ENCODE results near the gene OR4D6. TPM values are rescaled to one million over a fixed set of nuclear protein-coding genes. Genes with fewer than 3 reads are reported as not detected.

Gene OR4D6
- total RNA-seq, 1 experiment from 2014 or later = not detected

DNA sequence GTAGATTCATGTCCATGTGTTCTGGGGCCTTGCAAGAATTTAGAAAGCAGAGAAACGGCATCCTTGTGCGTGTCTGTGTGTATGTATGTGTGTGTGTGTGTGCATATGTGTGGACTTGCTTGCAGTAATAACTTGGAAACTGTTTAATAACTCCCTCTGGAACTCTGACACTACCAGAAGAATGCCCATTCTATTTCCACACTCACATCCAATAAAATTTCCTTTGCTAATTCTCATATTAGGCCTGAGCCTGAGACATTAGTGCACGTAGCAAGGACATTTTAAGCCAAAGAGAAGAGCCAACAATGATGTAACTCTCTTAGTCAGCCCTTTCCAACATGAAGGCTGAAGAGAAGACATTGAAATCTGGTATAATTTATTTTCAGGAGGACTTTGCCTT is 3.2 kb downstream of the OR4D6 start:
- Mint-ChIP-seq H3K36me3 (no peaks in the 10 kb centered on the region), H3K9me3 (peaks cover 13% of the 10 kb centered on the region), H3K4me1 (peaks cover 8% of the 10 kb centered on the region), H3K27ac (no peak overlapping the region), H3K4me3 (no peak overlapping the region), H3K27me3 (ENCODE audit: low read depth) (no peaks in the 10 kb centered on the region)
- ATAC-seq (no peak), DNase-seq (ENCODE audit: low spot score) (no peak)
- ChIA-PET POLR2A (no interaction called here), CTCF (no interaction called here)
- TF ChIP-seq, protein P1, sequence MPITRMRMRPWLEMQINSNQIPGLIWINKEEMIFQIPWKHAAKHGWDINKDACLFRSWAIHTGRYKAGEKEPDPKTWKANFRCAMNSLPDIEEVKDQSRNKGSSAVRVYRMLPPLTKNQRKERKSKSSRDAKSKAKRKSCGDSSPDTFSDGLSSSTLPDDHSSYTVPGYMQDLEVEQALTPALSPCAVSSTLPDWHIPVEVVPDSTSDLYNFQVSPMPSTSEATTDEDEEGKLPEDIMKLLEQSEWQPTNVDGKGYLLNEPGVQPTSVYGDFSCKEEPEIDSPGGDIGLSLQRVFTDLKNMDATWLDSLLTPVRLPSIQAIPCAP (CRISPR knock-in tag; IDR thresholded peaks at IDR 0.05) = no peak
- TF ChIP-seq GTF2I (CRISPR knock-in tag; conservative IDR thresholded peaks at IDR 0.05) (no peak), GRHL2 (CRISPR knock-in tag; IDR thresholded peaks at IDR 0.05; ENCODE audit: insufficient replicate concordance, severe bottlenecking) (no peak), SMAD3 (CRISPR knock-in tag; IDR thresholded peaks at IDR 0.05; ENCODE audit: borderline replicate concordance) (no peak), NR3C1 (CRISPR knock-in tag; conservative IDR thresholded peaks at IDR 0.05; ENCODE audit: low read depth) (no peak), ZNF121 (CRISPR knock-in tag; IDR thresholded peaks at IDR 0.05) (no peak), ELF4 (CRISPR knock-in tag; IDR thresholded peaks at IDR 0.05; ENCODE audit: low read depth) (no peak), TEAD4 (CRISPR knock-in tag; IDR thresholded peaks at IDR 0.05) (no peak), FOXP1 (CRISPR knock-in tag; IDR thresholded peaks at IDR 0.05; ENCODE audit: borderline replicate concordance) (no peak), ZNF232 (CRISPR knock-in tag; IDR thresholded peaks at IDR 0.05) (no peak)
- TF ChIP-seq, protein P2, sequence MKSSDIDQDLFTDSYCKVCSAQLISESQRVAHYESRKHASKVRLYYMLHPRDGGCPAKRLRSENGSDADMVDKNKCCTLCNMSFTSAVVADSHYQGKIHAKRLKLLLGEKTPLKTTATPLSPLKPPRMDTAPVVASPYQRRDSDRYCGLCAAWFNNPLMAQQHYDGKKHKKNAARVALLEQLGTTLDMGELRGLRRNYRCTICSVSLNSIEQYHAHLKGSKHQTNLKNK (CRISPR knock-in tag; IDR thresholded peaks at IDR 0.05) = no peak
- TF ChIP-seq, protein P3, sequence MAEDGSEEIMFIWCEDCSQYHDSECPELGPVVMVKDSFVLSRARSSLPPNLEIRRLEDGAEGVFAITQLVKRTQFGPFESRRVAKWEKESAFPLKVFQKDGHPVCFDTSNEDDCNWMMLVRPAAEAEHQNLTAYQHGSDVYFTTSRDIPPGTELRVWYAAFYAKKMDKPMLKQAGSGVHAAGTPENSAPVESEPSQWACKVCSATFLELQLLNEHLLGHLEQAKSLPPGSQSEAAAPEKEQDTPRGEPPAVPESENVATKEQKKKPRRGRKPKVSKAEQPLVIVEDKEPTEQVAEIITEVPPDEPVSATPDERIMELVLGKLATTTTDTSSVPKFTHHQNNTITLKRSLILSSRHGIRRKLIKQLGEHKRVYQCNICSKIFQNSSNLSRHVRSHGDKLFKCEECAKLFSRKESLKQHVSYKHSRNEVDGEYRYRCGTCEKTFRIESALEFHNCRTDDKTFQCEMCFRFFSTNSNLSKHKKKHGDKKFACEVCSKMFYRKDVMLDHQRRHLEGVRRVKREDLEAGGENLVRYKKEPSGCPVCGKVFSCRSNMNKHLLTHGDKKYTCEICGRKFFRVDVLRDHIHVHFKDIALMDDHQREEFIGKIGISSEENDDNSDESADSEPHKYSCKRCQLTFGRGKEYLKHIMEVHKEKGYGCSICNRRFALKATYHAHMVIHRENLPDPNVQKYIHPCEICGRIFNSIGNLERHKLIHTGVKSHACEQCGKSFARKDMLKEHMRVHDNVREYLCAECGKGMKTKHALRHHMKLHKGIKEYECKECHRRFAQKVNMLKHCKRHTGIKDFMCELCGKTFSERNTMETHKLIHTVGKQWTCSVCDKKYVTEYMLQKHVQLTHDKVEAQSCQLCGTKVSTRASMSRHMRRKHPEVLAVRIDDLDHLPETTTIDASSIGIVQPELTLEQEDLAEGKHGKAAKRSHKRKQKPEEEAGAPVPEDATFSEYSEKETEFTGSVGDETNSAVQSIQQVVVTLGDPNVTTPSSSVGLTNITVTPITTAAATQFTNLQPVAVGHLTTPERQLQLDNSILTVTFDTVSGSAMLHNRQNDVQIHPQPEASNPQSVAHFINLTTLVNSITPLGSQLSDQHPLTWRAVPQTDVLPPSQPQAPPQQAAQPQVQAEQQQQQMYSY (CRISPR knock-in tag; IDR thresholded peaks at IDR 0.05) = no peak
- TF ChIP-seq, protein P4, sequence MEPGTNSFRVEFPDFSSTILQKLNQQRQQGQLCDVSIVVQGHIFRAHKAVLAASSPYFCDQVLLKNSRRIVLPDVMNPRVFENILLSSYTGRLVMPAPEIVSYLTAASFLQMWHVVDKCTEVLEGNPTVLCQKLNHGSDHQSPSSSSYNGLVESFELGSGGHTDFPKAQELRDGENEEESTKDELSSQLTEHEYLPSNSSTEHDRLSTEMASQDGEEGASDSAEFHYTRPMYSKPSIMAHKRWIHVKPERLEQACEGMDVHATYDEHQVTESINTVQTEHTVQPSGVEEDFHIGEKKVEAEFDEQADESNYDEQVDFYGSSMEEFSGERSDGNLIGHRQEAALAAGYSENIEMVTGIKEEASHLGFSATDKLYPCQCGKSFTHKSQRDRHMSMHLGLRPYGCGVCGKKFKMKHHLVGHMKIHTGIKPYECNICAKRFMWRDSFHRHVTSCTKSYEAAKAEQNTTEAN (CRISPR knock-in tag; IDR thresholded peaks at IDR 0.05) = no peak
- TF ChIP-seq, protein P5, sequence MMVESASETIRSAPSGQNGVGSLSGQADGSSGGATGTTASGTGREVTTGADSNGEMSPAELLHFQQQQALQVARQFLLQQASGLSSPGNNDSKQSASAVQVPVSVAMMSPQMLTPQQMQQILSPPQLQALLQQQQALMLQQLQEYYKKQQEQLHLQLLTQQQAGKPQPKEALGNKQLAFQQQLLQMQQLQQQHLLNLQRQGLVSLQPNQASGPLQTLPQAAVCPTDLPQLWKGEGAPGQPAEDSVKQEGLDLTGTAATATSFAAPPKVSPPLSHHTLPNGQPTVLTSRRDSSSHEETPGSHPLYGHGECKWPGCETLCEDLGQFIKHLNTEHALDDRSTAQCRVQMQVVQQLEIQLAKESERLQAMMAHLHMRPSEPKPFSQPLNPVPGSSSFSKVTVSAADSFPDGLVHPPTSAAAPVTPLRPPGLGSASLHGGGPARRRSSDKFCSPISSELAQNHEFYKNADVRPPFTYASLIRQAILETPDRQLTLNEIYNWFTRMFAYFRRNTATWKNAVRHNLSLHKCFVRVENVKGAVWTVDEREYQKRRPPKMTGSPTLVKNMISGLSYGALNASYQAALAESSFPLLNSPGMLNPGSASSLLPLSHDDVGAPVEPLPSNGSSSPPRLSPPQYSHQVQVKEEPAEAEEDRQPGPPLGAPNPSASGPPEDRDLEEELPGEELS (CRISPR knock-in tag; IDR thresholded peaks at IDR 0.05) = no peak

DNA sequence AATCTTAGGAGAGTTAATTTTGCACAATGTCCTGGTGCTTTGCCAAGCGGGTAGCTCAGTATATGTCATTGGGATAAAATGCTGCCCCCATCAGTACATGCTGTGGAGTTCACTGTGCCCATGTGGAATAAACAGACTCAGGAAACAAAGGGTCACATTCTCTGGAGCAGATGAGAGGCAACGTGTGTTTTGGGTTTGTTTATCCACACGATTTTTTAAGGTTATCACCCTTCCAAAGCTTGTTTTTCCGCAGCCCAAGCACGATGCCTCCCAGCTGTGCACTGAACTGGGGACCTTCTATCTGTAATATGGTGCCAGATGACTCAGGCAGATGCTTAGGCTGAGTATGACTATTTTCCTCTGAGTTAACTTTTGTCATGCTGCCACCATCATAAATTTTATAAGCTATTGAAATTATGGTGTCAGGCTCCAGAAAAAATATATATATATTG is 6.5 kb downstream of the OR4D6 start:
- ChIA-PET CTCF (interaction anchor here (0.6 to 1.2 kb wide), 4 partner anchors 17 to 217 kb away, joined by 3 to 4 read pairs (median 3); no protein-coding TSS in a partner anchor), POLR2A (no interaction called here)
- no peaks in the 10 kb centered on the region for H3K27me3 Mint-ChIP-seq (ENCODE audit: low read depth)
- H3K4me3 Mint-ChIP-seq = no peak overlapping the region
- H3K36me3 Mint-ChIP-seq = no peaks in the 10 kb centered on the region
- no peak overlapping the region for H3K27ac Mint-ChIP-seq
- TF ChIP-seq JUN (CRISPR knock-in tag; IDR thresholded peaks at IDR 0.05) = no peak
- TF ChIP-seq ZNF396 (CRISPR knock-in tag; IDR thresholded peaks at IDR 0.05; ENCODE audit: borderline replicate concordance) = no peak
- no peak for TF ChIP-seq NR2C2 (CRISPR knock-in tag; IDR thresholded peaks at IDR 0.05)
- no peak for TF ChIP-seq ZNF121 (CRISPR knock-in tag; IDR thresholded peaks at IDR 0.05)
- TF ChIP-seq, protein P6, sequence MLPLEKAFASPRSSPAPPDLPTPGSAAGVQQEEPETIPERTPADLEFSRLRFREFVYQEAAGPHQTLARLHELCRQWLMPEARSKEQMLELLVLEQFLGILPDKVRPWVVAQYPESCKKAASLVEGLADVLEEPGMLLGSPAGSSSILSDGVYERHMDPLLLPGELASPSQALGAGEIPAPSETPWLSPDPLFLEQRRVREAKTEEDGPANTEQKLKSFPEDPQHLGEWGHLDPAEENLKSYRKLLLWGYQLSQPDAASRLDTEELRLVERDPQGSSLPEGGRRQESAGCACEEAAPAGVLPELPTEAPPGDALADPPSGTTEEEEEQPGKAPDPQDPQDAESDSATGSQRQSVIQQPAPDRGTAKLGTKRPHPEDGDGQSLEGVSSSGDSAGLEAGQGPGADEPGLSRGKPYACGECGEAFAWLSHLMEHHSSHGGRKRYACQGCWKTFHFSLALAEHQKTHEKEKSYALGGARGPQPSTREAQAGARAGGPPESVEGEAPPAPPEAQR (CRISPR knock-in tag; IDR thresholded peaks at IDR 0.05) = no peak
- no peak for TF ChIP-seq ZNF317 (CRISPR knock-in tag; IDR thresholded peaks at IDR 0.05; ENCODE audit: borderline replicate concordance, low read depth)
- no peaks in the 10 kb centered on the region for H3K9me3 Mint-ChIP-seq
- ATAC-seq = peak; percentile 76
- H3K4me1 Mint-ChIP-seq = no peaks in the 10 kb centered on the region
- DNase-seq (ENCODE audit: low spot score) = no peak
